NCI-H524 (cell line): ENCODE results near the gene ZHX3.

Experiments
- DNase-seq, 2 experiments: peaks; one replicate each; lab custom pipeline; 2025; lab: John Stamatoyannopoulos, UW

Gene ZHX3

GRCh38 chr20:41172296-41173140, 145.0 kb downstream of the ZHX3 start:
- no peak for DNase-seq

GRCh38 chr20:41171736-41172295, 145.7 kb downstream of the ZHX3 start:
- DNase-seq = no peak

- DNase-seq = no peak
Measured at GRCh38 chr20:41170386-41171105, 147.0 kb downstream of the ZHX3 start.

GRCh38 chr20:41169791-41170351, 147.7 kb downstream of the ZHX3 start:
- no peak for DNase-seq

- no peak for DNase-seq
Measured at GRCh38 chr20:41169162-41169690, 148.3 kb downstream of the ZHX3 start.

GRCh38 chr20:41168281-41169161, 149.0 kb downstream of the ZHX3 start:
- DNase-seq = no peak

GRCh38 chr20:41167481-41168253, 149.9 kb downstream of the ZHX3 start:
- DNase-seq = no peak

GRCh38 chr20:41167118-41167470, 150.4 kb downstream of the ZHX3 start:
- no peak for DNase-seq

- no peak for DNase-seq
Measured at GRCh38 chr20:41166201-41167117, 151.1 kb downstream of the ZHX3 start.

- DNase-seq = no peak
Measured at GRCh38 chr20:41165001-41165882, 152.3 kb downstream of the ZHX3 start.

GRCh38 chr20:41163821-41164220, 153.7 kb downstream of the ZHX3 start:
- DNase-seq = no peak

GRCh38 chr20:41162396-41162795, 155.1 kb downstream of the ZHX3 start:
- no peak for DNase-seq

GRCh38 chr20:41161886-41162285, 155.6 kb downstream of the ZHX3 start:
- no peak for DNase-seq

- DNase-seq = no peak
Measured at GRCh38 chr20:41160686-41161085, 156.8 kb downstream of the ZHX3 start.

- no peak for DNase-seq
Measured at GRCh38 chr20:41159547-41159946, 158.0 kb downstream of the ZHX3 start.

GRCh38 chr20:41158082-41158625, 159.4 kb downstream of the ZHX3 start:
- DNase-seq = no peak

- no peak for DNase-seq
Measured at GRCh38 chr20:41155261-41155660, 162.3 kb downstream of the ZHX3 start.

- DNase-seq = no peak
Measured at GRCh38 chr20:41154436-41155176, 162.9 kb downstream of the ZHX3 start.
